Neural progenitor cell (in vitro differentiated cells): Measurements from ENCODE around the gene ITPR3. TPM values are rescaled to one million over a fixed set of nuclear protein-coding genes. Genes with fewer than 3 reads are reported as not detected.

Source experiments
- DNase-seq: peaks from one replicate; pipeline ENCODE4 v3.0.0-alpha.2; 2016; ENCODE audit warnings: low spot score
- H2AFZ ChIP-seq: fragments of 200-600 bp; sonication (generic); replicated peaks from 2 replicates; pipeline ENCODE4 v1.6.1; 2016; ENCODE audit warnings: antibody characterized with exemption
- H3F3A ChIP-seq: fragments of 200-600 bp; sonication (generic); 2 replicates; pipeline ENCODE4 v1.6.1; 2016; ENCODE audit warnings: antibody characterized with exemption, low read depth
- H3K27ac ChIP-seq: fragments of 200-600 bp; sonication (generic); 2 replicates; pipeline ENCODE4 v1.5.1; 2016; ENCODE audit warnings: mild to moderate bottlenecking
- H3K27me3 ChIP-seq: fragments of 200-600 bp; sonication (generic); 2 replicates; pipeline ENCODE4 v1.6.1; 2016; ENCODE audit warnings: mild to moderate bottlenecking, moderate library complexity
- H3K36me3 ChIP-seq: fragments of 200-600 bp; sonication (generic); 2 replicates; pipeline ENCODE4 v1.5.1; 2016
- H3K4me1 ChIP-seq: fragments of 200-600 bp; sonication (generic); 2 replicates; pipeline ENCODE4 v1.6.1; 2016; ENCODE audit warnings: mixed run types
- H3K4me2 ChIP-seq: fragments of 200-600 bp; sonication (generic); 2 replicates; pipeline ENCODE4 v1.6.1; 2016
- H3K4me3 ChIP-seq: fragments of 200-600 bp; sonication (generic); 2 replicates; pipeline ENCODE4 v1.5.1; 2016
- H3K79me2 ChIP-seq: fragments of 200-600 bp; sonication (generic); 2 replicates; pipeline ENCODE4 v1.6.1; 2016; ENCODE audit warnings: low read depth
- H3K9ac ChIP-seq: fragments of 200-600 bp; sonication (generic); 2 replicates; pipeline ENCODE4 v1.6.1; 2016
- H3K9me3 ChIP-seq: fragments of 200-600 bp; sonication (generic); 2 replicates; pipeline ENCODE4 v1.5.1; 2016; ENCODE audit warnings: low read depth
- H4K20me1 ChIP-seq: fragments of 200-600 bp; sonication (generic); 2 replicates; pipeline ENCODE4 v1.6.1; 2016; ENCODE audit warnings: low read depth
- H3K27ac Mint-ChIP-seq: 3 replicates; pipeline ENCODE4 v1.8.0; 2021; ENCODE audit warnings: mixed read lengths
- H3K27me3 Mint-ChIP-seq: 2 replicates; pipeline ENCODE4 v1.8.0; 2022; ENCODE audit warnings: low read depth, mild to moderate bottlenecking, inconsistent platforms, moderate library complexity, mixed read lengths; ENCODE audit not compliant: insufficient read depth
- H3K36me3 Mint-ChIP-seq: 3 replicates; pipeline ENCODE4 v1.8.0; 2021; ENCODE audit warnings: mixed read lengths
- H3K4me1 Mint-ChIP-seq: 3 replicates; pipeline ENCODE4 v1.8.0; 2021; ENCODE audit warnings: mixed read lengths
- H3K4me3 Mint-ChIP-seq: 3 replicates; pipeline ENCODE4 v1.8.0; 2021; ENCODE audit warnings: mild to moderate bottlenecking, moderate library complexity, mixed read lengths
- H3K9me3 Mint-ChIP-seq: 3 replicates; pipeline ENCODE4 v1.8.0; 2020; ENCODE audit warnings: mixed read lengths
- CTCF ChIP-seq: fragments of 200-600 bp; sonication (generic); IDR thresholded peaks from 2 replicates; pipeline ENCODE4 v1.5.1; 2017; ENCODE audit warnings: antibody characterized with exemption, mild to moderate bottlenecking
- EZH2 ChIP-seq: fragments of 200-600 bp; sonication (generic); IDR thresholded peaks from 2 replicates; pipeline ENCODE4 v1.6.1; 2017; ENCODE audit warnings: antibody characterized with exemption, mild to moderate bottlenecking, moderate library complexity
- EZH2phosphoT487 ChIP-seq: fragments of 200-600 bp; sonication (generic); IDR thresholded peaks from 2 replicates; pipeline ENCODE4 v1.6.1; 2017; ENCODE audit warnings: antibody characterized with exemption
- total RNA-seq: library from RNA; depleted of rRNA; stranded (reverse); fragments of >200 nt; gene quantifications from 2 replicates; pipeline ENCODE4 v1.2.3, GENCODE V29; 2015; ENCODE audit warnings: low replicate concordance

ITPR3 gene
- total RNA-seq, 1 donor from 2014 or later = 1.5 TPM

- H3K27me3 Mint-ChIP-seq = peaks cover 10% of the 10 kb centered on the region
- Histone ChIP-seq H3K9me3 (no peaks in the 10 kb centered on the region), H3K4me1 (no peaks in the 10 kb centered on the region), H3K36me3 (no peaks in the 10 kb centered on the region), H3K79me2 (no peaks in the 10 kb centered on the region), H4K20me1 (no peaks in the 10 kb centered on the region), H3K27ac (no peak overlapping the region), H3K4me2 (no peak overlapping the region), H3K4me3 (no peak overlapping the region), H3K9ac (no peak overlapping the region), H3K27me3 (no peaks in the 10 kb centered on the region), H3F3A (no peaks in the 10 kb centered on the region), H2AFZ (no peak overlapping the region)
- H3K4me1 Mint-ChIP-seq = peaks cover 6% of the 10 kb centered on the region
- no peak for TF ChIP-seq EZH2
- no peak for TF ChIP-seq CTCF
- TF ChIP-seq EZH2phosphoT487 = no peak
- no peak overlapping the region for H3K4me3 Mint-ChIP-seq
- no peak for DNase-seq
- no peaks in the 10 kb centered on the region for H3K36me3 Mint-ChIP-seq
- no peaks in the 10 kb centered on the region for H3K9me3 Mint-ChIP-seq
- no peak overlapping the region for H3K27ac Mint-ChIP-seq
Observed at GRCh38 chr6:33684983-33685382, 63.9 kb downstream of the ITPR3 start.

- Histone ChIP-seq H3K27me3 (no peaks in the 10 kb centered on the region), H3K36me3 (no peaks in the 10 kb centered on the region), H3K79me2 (no peaks in the 10 kb centered on the region), H2AFZ (no peak overlapping the region), H3K9ac (no peak overlapping the region), H3K4me2 (no peak overlapping the region), H3K4me1 (no peaks in the 10 kb centered on the region), H3F3A (no peaks in the 10 kb centered on the region), H3K4me3 (no peak overlapping the region), H3K9me3 (no peaks in the 10 kb centered on the region), H4K20me1 (no peaks in the 10 kb centered on the region), H3K27ac (no peak overlapping the region)
- no peak for TF ChIP-seq EZH2phosphoT487
- no peak for TF ChIP-seq EZH2
- no peak for TF ChIP-seq CTCF
- H3K4me1 Mint-ChIP-seq = peaks cover 6% of the 10 kb centered on the region
- no peak overlapping the region for H3K27ac Mint-ChIP-seq
- H3K27me3 Mint-ChIP-seq = peaks cover 9% of the 10 kb centered on the region
- H3K4me3 Mint-ChIP-seq = no peak overlapping the region
- no peak for DNase-seq
- no peaks in the 10 kb centered on the region for H3K36me3 Mint-ChIP-seq
- H3K9me3 Mint-ChIP-seq = no peaks in the 10 kb centered on the region
Observed at GRCh38 chr6:33685411-33686224, 64.5 kb downstream of the ITPR3 start.

DNA sequence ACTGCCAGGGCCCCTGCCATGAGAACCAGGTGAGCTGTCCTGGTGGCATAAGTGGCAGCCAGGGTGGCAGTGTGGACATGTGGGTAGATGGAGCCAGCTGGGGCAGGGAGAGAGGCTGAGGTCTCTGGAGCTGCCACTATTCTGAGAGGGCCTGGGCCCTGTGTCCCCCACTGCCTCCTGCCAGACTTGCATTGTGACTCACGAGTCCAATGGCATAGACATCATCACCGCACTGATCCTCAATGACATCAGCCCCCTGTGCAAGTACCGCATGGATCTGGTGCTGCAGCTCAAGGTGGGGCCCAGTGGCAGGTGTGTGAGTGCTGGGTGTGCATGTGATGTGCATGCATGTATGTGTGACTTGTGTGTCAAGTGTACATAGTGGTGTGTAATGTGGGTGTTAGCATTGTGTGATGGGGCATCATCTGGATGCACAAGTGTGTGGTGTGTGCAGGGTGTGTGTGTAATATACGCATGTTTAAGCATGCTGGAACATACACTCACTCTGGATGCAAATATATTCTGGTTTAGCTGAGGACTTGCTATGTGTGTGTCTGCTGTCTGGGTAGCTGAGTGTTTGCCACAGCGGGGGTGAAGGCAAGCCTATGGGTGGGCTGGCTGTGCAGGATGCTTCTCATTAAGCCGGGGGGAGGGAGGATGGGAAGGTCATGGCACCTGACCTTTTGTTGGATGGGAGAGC, 65.3 kb downstream of the ITPR3 start:
- Histone ChIP-seq H3K9me3 (no peaks in the 10 kb centered on the region), H4K20me1 (no peaks in the 10 kb centered on the region), H3F3A (no peaks in the 10 kb centered on the region), H3K79me2 (no peaks in the 10 kb centered on the region), H3K36me3 (no peaks in the 10 kb centered on the region), H3K4me2 (no peak overlapping the region), H3K27me3 (no peaks in the 10 kb centered on the region), H3K4me1 (no peaks in the 10 kb centered on the region), H3K4me3 (no peak overlapping the region), H2AFZ (no peak overlapping the region), H3K9ac (no peak overlapping the region), H3K27ac (no peak overlapping the region)
- no peak for DNase-seq
- Mint-ChIP-seq H3K4me1 (peaks cover 6% of the 10 kb centered on the region), H3K4me3 (no peak overlapping the region), H3K27me3 (peaks cover 8% of the 10 kb centered on the region), H3K9me3 (no peaks in the 10 kb centered on the region), H3K36me3 (peaks cover 5% of the 10 kb centered on the region), H3K27ac (peak overlapping the region; percentile 8)
- TF ChIP-seq EZH2 = no peak
- no peak for TF ChIP-seq CTCF
- no peak for TF ChIP-seq EZH2phosphoT487
